ENCODE results near the gene MOB3A. TPM values are rescaled to one million over a fixed set of nuclear protein-coding genes. Genes with fewer than 3 reads are reported as not detected.
A peak's percentile ranks its signal among the peaks of the same experiment; 100 is the strongest.

MOB3A gene
- total and polyA plus RNA-seq, 10 of the 15 experiments (the other 5 are each of a cell fraction or from before 2014, with no cell fraction given): 7.5 to 229 (median 79.4) TPM

GRCh38 chr19:2039089-2039958, 56.8 kb downstream of the MOB3A start:
- ChIA-PET RAD21 (ENCODE audit: unreplicated experiment) (interaction anchor here (0.6 kb wide), 1 partner anchor 53 kb away, joined by 4 read pairs; no protein-coding TSS in a partner anchor), CTCF (no interaction called here), SMC1A (ENCODE audit: uncharacterized antibody, unreplicated experiment) (no interaction called here), POLR2A (interaction anchor here (0.5 to 1.1 kb wide), 4 partner anchors 10 to 138 kb away, joined by 3 to 9 read pairs (median 3); no protein-coding TSS in a partner anchor)
- H3K4me3 ChIP-seq: no peak overlapping the region
- no peaks in the 10 kb centered on the region; the same call in 1 of the 2 replicates for H4K20me1 ChIP-seq (ENCODE audit: control insufficient read depth, insufficient read depth)
- intact Hi-C loops (cut with micrococcal nuclease; ENCODE audit: unreplicated experiment) (no loop called here), in situ Hi-C loops (cut with MboI) (no loop called here)
- H3K27ac ChIP-seq (ENCODE audit: control insufficient read depth, insufficient read depth): no peak overlapping the region
- DNase-seq (ENCODE audit: low read depth, low spot score): no peak
- 86% methylated on average over 30 of the region's 30 CpGs for WGBS (ENCODE audit: insufficient coverage, insufficient replicate concordance, low lambda C conversion rate, missing lambda C conversion rate)
- no peak for TF ChIP-seq RUNX3 (IDR thresholded peaks at IDR 0.05; ENCODE audit: low read length)
- TF ChIP-seq NR2C2 (IDR thresholded peaks at IDR 0.05; ENCODE audit: borderline replicate concordance, control insufficient read depth, insufficient read length, low read depth): no peak
- TF ChIP-seq ATF3 (IDR thresholded peaks at IDR 0.05; ENCODE audit: borderline replicate concordance, extremely low read depth, low read depth, low read length): no peak
- no peak for TF ChIP-seq SMC3 (IDR thresholded peaks at IDR 0.05; ENCODE audit: borderline replicate concordance, low read length)
- TF ChIP-seq PRDM15 (CRISPR knock-in tag; IDR thresholded peaks at IDR 0.05): no peak
- peak; percentile 35; the same call in 1 of the 2 replicates for TF ChIP-seq BACH1 (IDR thresholded peaks at IDR 0.05; ENCODE audit: borderline replicate concordance)
- TF ChIP-seq PML (IDR thresholded peaks at IDR 0.05; ENCODE audit: low read length): peak; percentile 33; the same call in 1 of the 2 replicates
- peak; percentile 64; the same call in 1 of the 2 replicates for TF ChIP-seq POLR2AphosphoS5 (IDR thresholded peaks at IDR 0.05; ENCODE audit: low read length)
- no peak for TF ChIP-seq ZBTB33 (IDR thresholded peaks at IDR 0.05)
- TF ChIP-seq IRF4 (IDR thresholded peaks at IDR 0.05; ENCODE audit: low read depth, low read length): no peak
- peak; percentile 23; the same call in 1 of the 2 replicates for TF ChIP-seq POLR2AphosphoS2 (IDR thresholded peaks at IDR 0.05; ENCODE audit: low read depth, low read length)
- no peak for TF ChIP-seq YY1 (IDR thresholded peaks at IDR 0.05; ENCODE audit: low read depth, low read length)
- no peak for TF ChIP-seq SIN3A (IDR thresholded peaks at IDR 0.05; ENCODE audit: low read depth, low read length)
- no peak for TF ChIP-seq ATF7 (IDR thresholded peaks at IDR 0.05; ENCODE audit: low read depth)
- no peak for TF ChIP-seq MEF2A (IDR thresholded peaks at IDR 0.05; ENCODE audit: insufficient read depth, low read depth, low read length)
- no peak for TF ChIP-seq CBFB (IDR thresholded peaks at IDR 0.05; ENCODE audit: low read depth)
- peak; percentile 53 for TF ChIP-seq POLR2A (IDR thresholded peaks at IDR 0.05; ENCODE audit: low read depth, low read length)
- TF ChIP-seq, protein P1, sequence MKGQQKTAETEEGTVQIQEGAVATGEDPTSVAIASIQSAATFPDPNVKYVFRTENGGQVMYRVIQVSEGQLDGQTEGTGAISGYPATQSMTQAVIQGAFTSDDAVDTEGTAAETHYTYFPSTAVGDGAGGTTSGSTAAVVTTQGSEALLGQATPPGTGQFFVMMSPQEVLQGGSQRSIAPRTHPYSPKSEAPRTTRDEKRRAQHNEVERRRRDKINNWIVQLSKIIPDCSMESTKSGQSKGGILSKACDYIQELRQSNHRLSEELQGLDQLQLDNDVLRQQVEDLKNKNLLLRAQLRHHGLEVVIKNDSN (IDR thresholded peaks at IDR 0.05; ENCODE audit: borderline replicate concordance, extremely low read length, insufficient read depth, low read depth, low read length): no peak
- H3K4me2 ChIP-seq (ENCODE audit: control insufficient read depth, insufficient read depth): no peak overlapping the region
- H3K9me3 ChIP-seq (replicated peaks; ENCODE audit: control insufficient read depth, insufficient read depth, low read length): peaks cover 5% of the 10 kb centered on the region; the same call in 2 of the 3 replicates
- ATAC-seq: no peak
- no peak for FAIRE-seq
- no TSS peak for BruUV-seq (replicated peaks)
- H3K9ac ChIP-seq (ENCODE audit: control insufficient read depth, insufficient read depth, low read length): no peak overlapping the region
- no peak overlapping the region for H2AFZ ChIP-seq (ENCODE audit: control insufficient read depth, low read depth, low read length)
- peaks cover 22% of the 10 kb centered on the region for H3K79me2 ChIP-seq (ENCODE audit: control insufficient read depth, insufficient read depth, low read length)
- peaks cover 30% of the 10 kb centered on the region for H3K4me1 ChIP-seq (ENCODE audit: control insufficient read depth, insufficient read depth, low read length)
- peaks cover 14 to 29% of the 10 kb centered on the region in 2 experiments for H3K36me3 ChIP-seq (ENCODE audit: control insufficient read depth in 2 of 2, insufficient read depth in 2 of 2, low read length in 1 of 2)
- H3K27me3 ChIP-seq (replicated peaks in 1 of 2; ENCODE audit: control insufficient read depth in 2 of 2, insufficient read depth in 2 of 2, low read length in 1 of 2): no peaks in the 10 kb centered on the region

All from GM12878 (cell line).